GM19193 (cell line): Measurements from ENCODE around the gene NAV3.

Experiments
- POLR2A ChIP-seq: IDR thresholded peaks from 4 replicates; pipeline ENCODE4 v1.6.1; 2011; ENCODE audit not compliant: insufficient read depth, insufficient read length; ENCODE audit errors: extremely low read depth

The NAV3 gene

DNA sequence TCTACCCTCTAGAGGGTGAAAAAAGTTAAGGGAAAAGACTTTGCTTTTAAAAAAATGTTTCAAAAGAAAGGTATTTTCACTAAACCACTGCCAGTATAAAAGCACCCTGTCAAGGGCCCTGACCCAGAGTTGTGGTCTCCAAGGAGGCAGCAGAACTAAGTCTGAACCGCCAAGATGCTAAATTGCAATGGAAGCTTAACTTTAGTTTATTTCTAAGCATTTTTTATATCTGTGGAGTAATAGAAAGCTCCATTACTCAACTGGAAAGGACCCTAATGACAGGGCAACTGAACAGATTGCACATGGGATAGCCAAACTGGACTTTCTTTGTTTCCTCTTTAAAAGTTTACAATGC, 379.8 kb downstream of the NAV3 start:
- no peak for TF ChIP-seq POLR2A

DNA sequence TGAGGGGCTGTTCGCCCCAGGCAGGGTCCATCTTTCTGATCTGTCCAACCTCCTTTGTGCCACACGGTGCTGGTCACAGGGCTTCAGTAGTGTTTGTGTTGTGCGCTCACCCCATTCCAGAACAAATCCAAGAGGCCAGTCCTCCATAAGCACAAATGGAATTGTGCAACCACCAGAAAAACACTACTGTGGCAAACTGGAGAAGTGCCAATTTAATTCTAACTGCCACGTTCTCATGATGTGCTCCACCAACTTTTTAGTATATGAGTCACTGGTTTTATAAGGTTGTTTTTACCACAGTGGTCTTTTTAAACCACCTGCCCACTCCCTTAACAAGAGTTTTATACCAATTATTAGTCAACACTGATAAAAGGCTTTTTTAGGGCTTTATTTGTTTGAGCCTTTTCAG, 380.2 kb downstream of the NAV3 start:
- no peak for TF ChIP-seq POLR2A

DNA sequence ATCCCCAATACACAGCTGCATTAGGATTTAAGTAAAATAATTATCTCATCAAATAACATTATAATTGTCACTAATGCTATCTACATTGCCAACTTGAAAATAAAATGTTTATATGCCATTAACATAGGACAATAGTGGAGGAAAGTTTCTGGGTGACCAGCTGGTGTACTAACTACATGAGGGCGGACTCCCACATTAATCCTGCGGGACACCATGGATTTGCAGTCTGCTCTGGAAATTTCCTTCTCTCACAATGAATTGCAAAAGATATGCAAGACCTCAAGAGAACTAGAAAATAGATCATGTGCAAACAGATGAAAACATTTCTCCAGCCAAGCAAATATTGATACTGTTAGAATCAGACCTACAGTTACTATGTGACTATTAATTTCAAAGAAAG, 390.1 kb downstream of the NAV3 start:
- no peak for TF ChIP-seq POLR2A

GRCh38 chr12:78224154-78224553, 393.5 kb downstream of the NAV3 start:
- TF ChIP-seq POLR2A, result no peak

GRCh38 chr12:78226763-78227162, 396.1 kb downstream of the NAV3 start:
- no peak for TF ChIP-seq POLR2A

DNA sequence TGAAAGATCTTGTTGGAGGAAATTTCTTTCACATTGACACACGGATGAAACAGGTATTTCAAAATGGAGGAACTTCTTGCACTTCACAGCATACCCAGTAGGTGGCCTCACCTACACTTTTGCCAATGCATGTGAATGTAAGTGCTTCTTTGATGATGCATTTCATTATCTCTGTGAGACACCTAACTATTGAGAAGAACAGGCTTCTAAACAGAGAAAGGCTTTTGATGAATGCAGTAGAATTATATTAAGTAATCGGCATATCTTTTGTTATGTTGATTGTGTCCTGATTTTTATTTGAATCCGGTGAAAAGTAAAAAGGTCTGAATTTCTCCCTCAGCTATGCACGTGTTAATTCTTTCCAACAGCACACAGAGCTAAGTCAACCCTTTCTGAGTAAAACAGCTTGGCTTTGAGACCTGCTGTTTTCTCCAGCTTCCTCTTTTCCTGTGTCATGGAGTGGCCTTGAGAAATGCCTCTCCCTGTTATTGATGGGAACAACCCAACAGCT, 399.0 kb downstream of the NAV3 start:
- TF ChIP-seq POLR2A, result no peak

DNA sequence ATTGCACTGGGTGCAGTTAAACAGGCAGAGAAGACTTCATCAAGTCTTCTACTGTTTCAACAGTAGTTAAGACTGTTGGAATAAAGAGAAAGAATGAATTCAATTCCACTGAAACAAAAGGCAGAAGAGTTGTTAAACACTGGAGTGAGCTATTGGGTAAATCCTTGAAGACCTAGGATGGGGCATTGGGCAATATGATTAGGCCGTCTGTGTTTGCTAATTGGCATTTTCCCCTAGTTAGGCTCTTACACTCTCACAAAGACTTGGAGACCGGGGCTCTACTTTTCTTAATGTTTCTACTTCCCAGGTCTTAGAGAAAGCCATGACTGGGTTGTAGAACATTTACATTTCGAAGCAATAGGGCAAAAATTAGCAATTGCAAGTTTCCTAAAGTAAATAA, 402.1 kb downstream of the NAV3 start:
- TF ChIP-seq POLR2A, result no peak

- no peak for TF ChIP-seq POLR2A
Measured at GRCh38 chr12:78236264-78236663, 405.6 kb downstream of the NAV3 start.

- TF ChIP-seq POLR2A, result no peak
Measured at GRCh38 chr12:78239544-78239943, 408.9 kb downstream of the NAV3 start.

- no peak for TF ChIP-seq POLR2A
Measured at GRCh38 chr12:78240827-78241226, 410.1 kb downstream of the NAV3 start.

DNA sequence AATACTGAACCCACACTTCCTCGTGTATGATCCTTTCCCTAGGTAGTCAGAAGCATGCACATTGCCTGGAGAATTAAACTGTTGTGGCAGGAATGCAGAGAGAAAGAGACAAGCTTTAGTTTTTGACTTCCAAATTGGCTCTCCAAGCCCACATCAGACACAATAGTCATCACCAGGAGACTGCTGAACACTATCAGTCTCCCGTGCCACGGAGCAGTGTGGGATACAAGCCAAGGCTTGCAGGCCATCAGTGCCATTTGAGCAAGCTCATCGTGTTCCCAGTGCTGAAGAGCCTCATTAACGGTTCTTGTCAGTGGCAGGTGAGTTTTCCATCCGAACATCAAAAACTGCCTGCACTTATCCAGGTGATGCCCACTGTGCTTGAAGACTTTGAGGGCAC, 410.8 kb downstream of the NAV3 start:
- no peak for TF ChIP-seq POLR2A

DNA sequence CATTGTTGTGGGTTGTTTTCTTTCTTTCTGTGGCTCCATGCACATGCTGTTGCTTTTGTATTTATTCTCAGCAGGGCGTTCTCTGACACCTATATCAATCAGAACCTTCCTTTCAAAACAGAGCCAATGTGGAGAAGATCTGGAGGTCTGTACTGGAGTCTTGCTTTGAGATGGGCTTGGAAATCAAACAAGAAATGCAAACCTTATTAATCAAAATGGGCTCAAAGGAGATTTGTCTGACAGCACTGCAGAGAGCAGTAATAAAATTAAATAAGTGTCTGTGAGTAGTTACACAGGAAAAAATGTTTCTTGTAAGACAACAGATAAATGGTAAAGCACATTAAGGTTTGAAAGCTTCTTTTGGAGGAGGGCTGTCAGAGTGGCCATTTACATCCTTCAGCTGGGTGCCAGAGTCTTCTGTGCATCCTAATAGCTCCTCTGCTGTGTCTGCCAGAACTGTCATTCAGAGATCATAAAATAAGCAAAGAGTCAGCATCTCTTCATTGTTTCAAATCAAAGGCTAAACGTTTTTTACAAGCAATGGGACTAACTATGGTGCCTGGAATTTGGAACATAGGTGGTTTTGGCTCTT, 414.3 kb downstream of the NAV3 start:
- no peak for TF ChIP-seq POLR2A

- no peak for TF ChIP-seq POLR2A
Measured at GRCh38 chr12:78248321-78248720, 417.6 kb downstream of the NAV3 start.

DNA sequence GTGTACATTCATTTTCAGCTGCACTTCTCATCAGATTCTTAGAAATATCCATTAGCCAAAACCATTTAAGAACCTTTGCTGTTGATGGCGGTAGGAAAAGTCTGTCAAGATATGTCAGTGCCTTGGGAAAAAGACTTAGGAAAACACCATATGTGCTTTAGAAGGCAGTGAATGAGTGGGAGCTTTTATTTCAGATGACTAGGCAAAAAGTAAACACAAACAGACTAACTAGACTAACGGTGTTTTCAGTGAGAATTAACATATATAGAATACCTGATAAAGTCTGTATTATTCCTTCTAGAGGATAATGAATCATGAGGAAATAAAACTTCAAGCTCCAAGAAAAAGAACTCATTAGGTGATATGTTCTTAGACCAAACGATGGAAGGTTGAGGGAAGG, 418.9 kb downstream of the NAV3 start:
- no peak for TF ChIP-seq POLR2A

- no peak for TF ChIP-seq POLR2A
Measured at GRCh38 chr12:78260976-78261375, 430.3 kb downstream of the NAV3 start.

- TF ChIP-seq POLR2A, result no peak
Measured at GRCh38 chr12:78261901-78262300, 431.2 kb downstream of the NAV3 start.
